Glutamatergic neuron (in vitro differentiated cells): Measurements from ENCODE around the gene CCSER2. TPM values are rescaled to one million over a fixed set of nuclear protein-coding genes. Genes with fewer than 3 reads are reported as not detected.
"Not testable (repeated sequence)": the region's sequence is repeated elsewhere in the genome, so short reads cannot be mapped to it uniquely, and the experiment has no call there.

Source experiments
- DNase-seq: peaks from one replicate; pipeline ENCODE4 v3.0.0; 2022
- H3K27ac Mint-ChIP-seq: one replicate; pipeline ENCODE4 v1.8.0; 2020; ENCODE audit warnings: mild to moderate bottlenecking, mixed read lengths, inconsistent platforms; ENCODE audit not compliant: unreplicated experiment
- H3K27me3 Mint-ChIP-seq: one replicate; pipeline ENCODE4 v1.8.0; 2020; ENCODE audit warnings: mild to moderate bottlenecking, moderate library complexity, mixed read lengths, inconsistent platforms; ENCODE audit not compliant: unreplicated experiment
- H3K36me3 Mint-ChIP-seq: one replicate; pipeline ENCODE4 v1.8.0; 2020; ENCODE audit warnings: mild to moderate bottlenecking, mixed read lengths, inconsistent platforms; ENCODE audit not compliant: unreplicated experiment
- H3K4me1 Mint-ChIP-seq: one replicate; pipeline ENCODE4 v1.8.0; 2020; ENCODE audit warnings: mild to moderate bottlenecking, low read depth, mixed read lengths, inconsistent platforms; ENCODE audit not compliant: unreplicated experiment
- H3K4me3 Mint-ChIP-seq: one replicate; pipeline ENCODE4 v1.8.0; 2020; ENCODE audit warnings: mild to moderate bottlenecking, mixed read lengths, inconsistent platforms; ENCODE audit not compliant: unreplicated experiment
- H3K9me3 Mint-ChIP-seq: one replicate; pipeline ENCODE4 v1.8.0; 2020; ENCODE audit warnings: mild to moderate bottlenecking, moderate library complexity, mixed read lengths, inconsistent platforms; ENCODE audit not compliant: unreplicated experiment
- CTCF ChIP-seq: fragments of 200-600 bp; sonication (generic); IDR thresholded peaks from one replicate; pipeline ENCODE4 v1.5.0; 2021; ENCODE audit not compliant: partially characterized antibody, unreplicated experiment
- total RNA-seq: library from RNA; stranded (reverse); fragmentation: NEBNext Ultra II Directional; extraction: Animal tissue kit (Norgen Biotek cat#: 25700); gene quantifications from one replicate; pipeline ENCODE4 v1.2.1, GENCODE V29; 2021; ENCODE audit not compliant: unreplicated experiment

CCSER2 gene
- total RNA-seq, 1 donor from 2014 or later, result 168 TPM

- TF ChIP-seq CTCF, result no peak
- Mint-ChIP-seq H3K36me3 (no peaks in the 10 kb centered on the region), H3K4me1 (no peaks in the 10 kb centered on the region), H3K27me3 (peaks cover 3% of the 10 kb centered on the region), H3K9me3 (no peaks in the 10 kb centered on the region), H3K4me3 (no peak overlapping the region), H3K27ac (no peak overlapping the region)
- DNase-seq, result no peak
Measured at GRCh38 chr10:84312816-84313215, 15.6 kb upstream of the CCSER2 start.

DNA sequence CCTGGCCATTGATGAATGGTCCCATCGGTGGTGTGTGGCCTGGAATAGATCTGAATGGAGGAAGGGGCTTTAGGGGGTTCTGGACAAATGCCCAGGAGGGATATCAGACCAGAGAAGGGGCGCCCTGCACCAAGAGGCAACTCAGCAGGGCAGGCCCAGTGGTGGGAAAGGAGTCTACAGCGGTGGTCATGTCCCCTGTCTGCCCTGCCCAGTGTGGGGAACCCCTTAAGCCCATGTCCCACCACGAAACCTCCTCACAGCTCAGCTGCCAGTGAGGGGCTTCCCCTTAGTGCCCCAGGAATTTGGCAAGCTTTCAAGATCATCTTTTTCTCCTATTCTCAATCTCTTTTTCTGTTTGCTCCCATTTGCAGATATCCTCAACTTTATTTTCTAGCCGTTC is 14.1 kb upstream of the CCSER2 start:
- TF ChIP-seq CTCF, result no peak
- no peak overlapping the region for H3K4me3 Mint-ChIP-seq

DNA sequence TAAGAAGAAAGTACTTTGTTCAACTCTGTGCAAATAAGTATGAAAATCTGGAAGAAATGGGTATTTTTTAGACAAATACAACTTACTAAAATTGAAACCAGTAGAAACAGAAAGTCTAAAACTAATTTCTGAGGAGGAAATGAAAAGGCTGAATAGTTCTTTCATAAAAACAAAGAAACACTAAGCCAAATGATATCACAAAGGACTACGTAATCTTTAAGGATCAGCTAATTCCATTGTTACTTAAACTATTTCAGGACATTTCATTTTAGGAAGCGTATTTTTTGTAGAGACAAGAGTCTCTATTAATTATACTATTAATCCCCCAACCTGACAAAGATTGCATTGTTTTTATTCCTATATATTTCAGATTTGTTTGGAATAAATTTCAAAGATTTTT is 11.2 kb upstream of the CCSER2 start:
- H3K4me1 Mint-ChIP-seq, result no peaks in the 10 kb centered on the region
- H3K27me3 Mint-ChIP-seq, result peaks cover 3% of the 10 kb centered on the region
- no peak overlapping the region for H3K27ac Mint-ChIP-seq
- no peaks in the 10 kb centered on the region for H3K9me3 Mint-ChIP-seq
- no peak for DNase-seq
- no peak overlapping the region for H3K4me3 Mint-ChIP-seq
- no peak for TF ChIP-seq CTCF
- H3K36me3 Mint-ChIP-seq, result no peaks in the 10 kb centered on the region

More for the DNA sequence above, 14.1 kb upstream of the CCSER2 start:
- peaks cover 3% of the 10 kb centered on the region for H3K27me3 Mint-ChIP-seq
- H3K36me3 Mint-ChIP-seq, result no peaks in the 10 kb centered on the region
- DNase-seq, result no peak
- H3K9me3 Mint-ChIP-seq, result no peaks in the 10 kb centered on the region
- no peak overlapping the region for H3K27ac Mint-ChIP-seq
- no peaks in the 10 kb centered on the region for H3K4me1 Mint-ChIP-seq

DNA sequence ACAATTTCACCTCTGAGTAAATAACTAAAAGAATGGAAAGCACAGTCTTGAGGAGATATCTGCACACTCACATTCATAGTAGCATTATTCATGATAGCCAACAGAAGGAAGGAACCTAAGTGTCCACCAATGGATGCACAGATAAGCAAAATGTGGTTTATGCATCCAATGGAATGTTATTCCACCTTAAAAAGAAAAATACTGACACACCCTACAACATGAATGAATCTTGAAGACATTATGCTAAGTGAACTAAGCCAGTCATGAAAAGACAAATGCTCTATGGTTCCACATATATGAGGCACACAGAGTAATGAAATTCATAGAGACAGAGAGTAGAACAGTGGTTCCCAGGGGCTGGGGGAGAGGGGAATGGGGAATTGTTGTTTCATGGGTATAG is 6.5 kb upstream of the CCSER2 start:
- H3K9me3 Mint-ChIP-seq, result no peaks in the 10 kb centered on the region
- no peak overlapping the region for H3K4me3 Mint-ChIP-seq
- H3K36me3 Mint-ChIP-seq, result no peaks in the 10 kb centered on the region
- TF ChIP-seq CTCF, result no peak
- H3K27me3 Mint-ChIP-seq, result no peaks in the 10 kb centered on the region
- no peak overlapping the region for H3K27ac Mint-ChIP-seq
- DNase-seq, result no peak
- H3K4me1 Mint-ChIP-seq, result no peaks in the 10 kb centered on the region

DNA sequence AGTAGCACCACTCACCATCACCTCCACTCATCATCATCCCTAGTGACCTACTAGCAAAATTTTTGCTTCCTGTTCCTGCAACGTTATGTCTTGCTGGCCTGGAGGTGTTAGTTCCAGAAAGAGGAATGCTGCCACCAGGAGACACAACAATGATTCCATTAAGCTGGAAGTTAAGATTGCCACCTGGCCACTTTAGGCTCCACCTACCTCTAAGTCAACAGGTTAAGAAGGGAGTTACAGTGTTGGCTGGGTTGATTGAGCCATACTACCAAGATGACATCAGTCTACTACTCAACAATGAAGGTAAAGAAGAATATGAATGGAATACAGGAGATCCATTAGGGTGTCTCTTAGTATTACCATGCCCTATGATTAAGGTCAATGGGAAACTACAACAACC is 4.8 kb upstream of the CCSER2 start:
- not testable (repeated sequence) for H3K9me3 Mint-ChIP-seq, H3K27me3 Mint-ChIP-seq, H3K4me3 Mint-ChIP-seq, DNase-seq, H3K36me3 Mint-ChIP-seq, H3K27ac Mint-ChIP-seq, H3K4me1 Mint-ChIP-seq

DNA sequence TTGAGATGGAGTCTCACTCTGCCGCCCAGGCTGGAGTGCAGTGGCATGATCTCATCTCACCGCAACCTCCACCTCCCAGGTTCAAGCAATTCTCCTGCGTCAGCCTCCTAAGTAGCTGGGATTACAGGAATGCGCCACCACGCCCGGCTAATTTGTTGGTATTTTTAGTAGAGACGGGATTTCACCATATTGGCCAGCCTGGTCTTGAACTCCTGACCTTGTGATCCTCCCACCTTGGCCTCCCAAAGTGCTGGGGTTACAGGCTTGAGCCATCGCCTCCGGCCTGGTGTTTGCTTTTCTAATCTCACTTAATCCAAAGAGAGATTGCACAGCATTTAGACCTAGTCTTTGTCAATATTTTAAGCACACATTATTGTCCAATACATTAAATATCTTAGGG is 1.4 kb upstream of the CCSER2 start:
- DNase-seq, H3K36me3 Mint-ChIP-seq, H3K4me3 Mint-ChIP-seq, H3K27ac Mint-ChIP-seq: not testable (repeated sequence)
- H3K4me1 Mint-ChIP-seq, result peaks cover 18% of the 10 kb centered on the region
- peaks cover 10% of the 10 kb centered on the region for H3K27me3 Mint-ChIP-seq
- H3K9me3 Mint-ChIP-seq, result peaks cover 10% of the 10 kb centered on the region
